ENCODE data around the gene YES1.
A peak's percentile ranks its signal among the peaks of the same experiment; 100 is the strongest.

Gene YES1

DNA sequence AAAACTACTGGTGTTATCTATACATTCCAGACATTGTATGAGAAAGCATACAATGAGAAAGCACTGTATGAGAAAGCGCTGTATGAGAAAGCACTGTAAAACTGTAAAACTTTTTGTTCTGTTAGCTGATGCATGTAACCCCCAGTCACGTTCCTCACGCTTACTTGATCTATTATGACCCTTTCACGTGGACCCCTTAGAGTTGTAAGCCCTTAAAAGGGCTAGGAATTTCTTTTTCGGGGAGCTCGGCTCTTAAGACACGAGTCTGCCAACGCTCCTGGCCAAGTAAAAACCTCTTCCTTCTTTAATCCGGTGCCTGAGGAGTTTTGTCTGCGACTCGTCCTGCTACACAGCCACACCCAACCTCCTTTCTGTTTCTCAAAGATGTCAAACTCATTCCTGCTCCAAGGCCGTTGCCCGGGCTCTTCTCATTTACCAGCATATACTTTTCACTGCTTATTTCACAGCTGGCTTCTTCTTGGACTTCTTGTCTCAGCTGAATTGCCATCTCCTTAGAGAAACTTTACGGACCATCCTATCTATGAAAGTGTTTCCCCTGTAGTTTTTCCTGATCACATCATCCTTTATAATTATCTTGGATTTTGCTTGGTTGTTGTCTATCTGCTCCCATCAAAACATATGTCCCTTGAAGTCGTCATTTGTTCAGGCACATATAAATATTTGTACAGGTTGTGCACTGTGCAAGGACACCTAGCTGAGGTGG, 29.8 kb upstream of the YES1 start:
- Histone ChIP-seq H3K4me1 (ENCODE audit: insufficient read depth, insufficient read length) (no peaks in the 10 kb centered on the region), H3K9me3 (ENCODE audit: insufficient read depth, low read length) (no peaks in the 10 kb centered on the region), H3K27me3 (ENCODE audit: insufficient read depth, insufficient read length) (peaks cover 14% of the 10 kb centered on the region), H3K9ac (ENCODE audit: insufficient read length, low read depth) (no peak overlapping the region), H3K4me3 (ENCODE audit: insufficient read length, low read depth) (no peak overlapping the region), H3K36me3 (ENCODE audit: insufficient read depth, insufficient read length, low read length) (no peaks in the 10 kb centered on the region)
- no peak for DNase-seq (ENCODE audit: low read depth, low spot score)
- TF ChIP-seq YY1 (IDR thresholded peaks at IDR 0.05; ENCODE audit: insufficient read depth, insufficient read length) = no peak
- TF ChIP-seq ZNF274 (IDR thresholded peaks at IDR 0.05; ENCODE audit: low read depth, low read length) = no peak
- TF ChIP-seq SUZ12 (IDR thresholded peaks at IDR 0.05; ENCODE audit: extremely low read depth, insufficient read depth, insufficient read length) = no peak

DNA sequence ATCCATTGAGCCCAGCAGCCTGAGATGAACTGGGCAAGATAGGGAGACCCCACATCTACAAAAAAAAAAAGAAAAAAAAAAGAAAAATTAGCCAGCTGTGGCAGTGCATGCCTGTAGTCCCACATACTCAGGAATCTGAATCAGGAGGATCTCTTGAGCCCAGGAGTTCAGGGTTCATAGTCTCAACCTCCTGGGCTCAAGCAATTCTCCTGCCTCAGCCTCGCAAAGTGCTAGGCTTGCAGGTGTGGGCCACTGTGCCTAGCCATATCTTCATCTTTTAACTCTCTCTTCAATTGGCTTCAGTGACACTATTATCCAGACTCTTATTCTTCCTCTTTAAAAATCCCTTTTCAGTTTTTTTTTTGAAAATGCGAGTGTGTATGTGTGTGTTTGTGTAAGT, 28.5 kb upstream of the YES1 start:
- DNase-seq (ENCODE audit: low read depth, low spot score) = no peak
- Histone ChIP-seq H3K36me3 (ENCODE audit: insufficient read depth, insufficient read length, low read length) (no peaks in the 10 kb centered on the region), H3K9ac (ENCODE audit: insufficient read length, low read depth) (no peak overlapping the region), H3K4me3 (ENCODE audit: insufficient read length, low read depth) (no peak overlapping the region), H3K27me3 (ENCODE audit: insufficient read depth, insufficient read length) (peaks cover 14% of the 10 kb centered on the region), H3K4me1 (ENCODE audit: insufficient read depth, insufficient read length) (no peaks in the 10 kb centered on the region), H3K9me3 (ENCODE audit: insufficient read depth, low read length) (no peaks in the 10 kb centered on the region)
- TF ChIP-seq SUZ12 (IDR thresholded peaks at IDR 0.05; ENCODE audit: extremely low read depth, insufficient read depth, insufficient read length) = no peak
- no peak for TF ChIP-seq ZNF274 (IDR thresholded peaks at IDR 0.05; ENCODE audit: low read depth, low read length)
- TF ChIP-seq YY1 (IDR thresholded peaks at IDR 0.05; ENCODE audit: insufficient read depth, insufficient read length) = no peak

DNA sequence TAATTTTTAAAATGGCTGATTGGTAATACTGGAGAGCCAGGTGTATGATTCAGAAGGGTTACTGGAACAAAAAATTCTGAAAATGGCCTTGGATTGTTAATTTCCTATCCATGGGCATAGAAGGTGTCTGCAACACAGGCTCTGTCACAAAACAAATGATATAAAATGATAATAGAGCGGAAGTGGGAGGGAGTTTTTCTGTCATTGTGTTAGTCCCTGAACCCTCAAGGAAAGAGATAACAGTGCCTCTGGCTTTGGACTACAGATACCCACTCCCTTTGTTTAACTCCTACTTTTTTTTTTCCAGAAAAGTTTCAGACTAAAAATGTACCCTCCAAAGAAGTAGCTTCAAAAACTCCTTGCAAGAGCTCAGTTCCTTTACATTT, 28.0 kb upstream of the YES1 start:
- no peak for DNase-seq (ENCODE audit: low read depth, low spot score)
- Histone ChIP-seq H3K9me3 (ENCODE audit: insufficient read depth, low read length) (no peaks in the 10 kb centered on the region), H3K27me3 (ENCODE audit: insufficient read depth, insufficient read length) (peaks cover 14% of the 10 kb centered on the region), H3K36me3 (ENCODE audit: insufficient read depth, insufficient read length, low read length) (no peaks in the 10 kb centered on the region), H3K4me3 (ENCODE audit: insufficient read length, low read depth) (no peak overlapping the region), H3K9ac (ENCODE audit: insufficient read length, low read depth) (no peak overlapping the region), H3K4me1 (ENCODE audit: insufficient read depth, insufficient read length) (no peaks in the 10 kb centered on the region)
- TF ChIP-seq YY1 (IDR thresholded peaks at IDR 0.05; ENCODE audit: insufficient read depth, insufficient read length) = no peak
- no peak for TF ChIP-seq SUZ12 (IDR thresholded peaks at IDR 0.05; ENCODE audit: extremely low read depth, insufficient read depth, insufficient read length)
- no peak for TF ChIP-seq ZNF274 (IDR thresholded peaks at IDR 0.05; ENCODE audit: low read depth, low read length)

DNA sequence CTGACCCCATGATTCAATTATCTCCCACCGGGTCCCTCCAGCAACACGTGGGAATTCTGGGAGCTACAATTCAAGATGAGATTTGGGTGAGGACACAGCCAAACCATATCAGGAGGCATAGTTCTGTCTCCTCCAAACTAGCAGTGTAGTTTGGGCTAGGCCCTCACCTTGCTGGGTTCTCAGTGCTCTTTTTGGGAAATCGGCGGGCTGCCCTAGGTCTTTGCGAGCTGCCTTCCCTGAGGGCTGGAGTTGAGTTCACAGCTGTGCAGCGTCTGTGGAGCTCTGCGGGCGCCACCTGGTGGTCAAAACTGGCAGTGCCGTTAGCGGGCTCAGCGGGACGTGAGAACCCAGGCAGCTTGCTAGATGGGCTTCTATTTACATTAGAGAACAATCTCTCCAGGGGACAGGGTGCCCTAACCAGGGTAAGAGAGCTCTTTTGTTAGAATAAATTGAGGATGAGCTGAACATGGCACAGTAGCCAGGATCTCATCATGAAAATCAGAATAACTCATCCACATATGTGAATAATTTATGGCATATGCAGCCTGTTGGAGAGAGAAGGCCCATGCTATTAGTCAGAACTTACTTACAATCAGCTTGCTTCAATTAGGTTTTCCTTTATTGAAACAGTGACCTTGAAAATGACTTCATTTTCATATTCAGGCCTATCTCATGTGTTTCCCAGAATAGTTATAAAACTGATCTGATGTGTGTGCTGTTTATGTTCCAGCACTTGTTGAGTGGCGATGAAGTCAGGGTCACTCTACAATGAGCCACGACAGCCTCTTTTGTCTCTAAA, 27.4 kb upstream of the YES1 start:
- peak; percentile 71 for DNase-seq (ENCODE audit: low read depth, low spot score)

DNA sequence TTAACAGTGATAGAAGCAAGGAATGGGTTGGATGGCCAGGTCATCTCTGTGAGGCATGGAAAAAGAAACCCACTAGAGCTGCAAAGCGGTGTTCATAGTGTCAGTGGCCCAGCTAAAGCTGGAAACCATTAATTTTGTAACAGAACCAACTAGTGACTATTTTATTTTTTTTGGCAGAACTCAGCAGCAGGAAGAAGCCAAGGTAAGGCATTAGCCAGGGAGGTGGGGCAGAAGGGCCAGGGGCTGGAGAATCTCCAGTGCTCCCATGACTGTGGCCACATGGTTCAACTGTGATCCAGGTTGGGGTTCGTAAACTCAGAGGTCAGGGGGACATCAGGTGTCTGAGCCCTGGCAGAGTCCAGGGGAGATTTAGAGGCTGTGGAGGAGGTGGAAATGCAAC, 25.9 kb upstream of the YES1 start:
- Histone ChIP-seq H3K9ac (ENCODE audit: insufficient read length, low read depth) (no peak overlapping the region), H3K36me3 (ENCODE audit: insufficient read depth, insufficient read length, low read length) (no peaks in the 10 kb centered on the region), H3K27me3 (ENCODE audit: insufficient read depth, insufficient read length) (peaks cover 14% of the 10 kb centered on the region), H3K9me3 (ENCODE audit: insufficient read depth, low read length) (no peaks in the 10 kb centered on the region), H3K4me3 (ENCODE audit: insufficient read length, low read depth) (no peak overlapping the region), H3K4me1 (ENCODE audit: insufficient read depth, insufficient read length) (no peaks in the 10 kb centered on the region)
- DNase-seq (ENCODE audit: low read depth, low spot score) = no peak
- TF ChIP-seq SUZ12 (IDR thresholded peaks at IDR 0.05; ENCODE audit: extremely low read depth, insufficient read depth, insufficient read length) = no peak
- no peak for TF ChIP-seq YY1 (IDR thresholded peaks at IDR 0.05; ENCODE audit: insufficient read depth, insufficient read length)
- no peak for TF ChIP-seq ZNF274 (IDR thresholded peaks at IDR 0.05; ENCODE audit: low read depth, low read length)

More for the DNA sequence above, 27.4 kb upstream of the YES1 start:
- no peak overlapping the region for H3K9ac ChIP-seq (ENCODE audit: insufficient read length, low read depth)
- H3K4me1 ChIP-seq (ENCODE audit: insufficient read depth, insufficient read length) = no peaks in the 10 kb centered on the region
- no peaks in the 10 kb centered on the region for H3K36me3 ChIP-seq (ENCODE audit: insufficient read depth, insufficient read length, low read length)
- H3K27me3 ChIP-seq (ENCODE audit: insufficient read depth, insufficient read length) = peaks cover 14% of the 10 kb centered on the region
- H3K9me3 ChIP-seq (ENCODE audit: insufficient read depth, low read length) = no peaks in the 10 kb centered on the region
- no peak for TF ChIP-seq ZNF274 (IDR thresholded peaks at IDR 0.05; ENCODE audit: low read depth, low read length)
- TF ChIP-seq YY1 (IDR thresholded peaks at IDR 0.05; ENCODE audit: insufficient read depth, insufficient read length) = no peak
- TF ChIP-seq SUZ12 (IDR thresholded peaks at IDR 0.05; ENCODE audit: extremely low read depth, insufficient read depth, insufficient read length) = no peak
- no peak overlapping the region for H3K4me3 ChIP-seq (ENCODE audit: insufficient read length, low read depth)

DNA sequence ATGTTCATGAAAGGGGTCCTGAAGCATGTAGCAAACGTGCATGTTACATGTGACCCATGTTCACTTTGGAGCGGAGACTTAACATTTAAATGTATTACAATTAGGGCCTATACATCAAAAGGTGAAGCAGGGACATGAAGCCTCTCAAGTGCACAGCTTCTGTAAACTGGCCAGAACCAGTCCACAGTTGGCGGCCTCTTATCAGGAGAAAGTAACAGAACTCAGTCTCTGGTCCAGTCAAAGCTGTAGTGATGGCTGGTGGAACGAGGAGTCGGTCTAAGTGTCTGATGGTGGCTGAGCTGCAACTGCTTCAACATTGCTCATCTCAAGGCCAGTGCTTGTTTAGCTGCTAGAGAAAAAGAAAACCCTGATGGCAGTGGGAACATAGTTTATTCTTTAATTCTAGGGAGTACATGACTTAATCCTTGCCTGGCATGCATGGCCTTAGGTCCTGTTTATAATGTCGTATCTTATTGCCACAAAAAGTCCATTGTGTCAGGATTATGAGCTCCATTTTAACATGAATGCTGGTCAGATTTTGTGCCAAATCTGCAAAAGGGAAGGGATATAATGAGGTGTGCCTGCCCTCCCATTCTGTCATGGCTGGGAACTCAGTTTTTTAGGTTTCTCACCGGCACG, 22.2 kb upstream of the YES1 start:
- no peaks in the 10 kb centered on the region for H3K36me3 ChIP-seq (ENCODE audit: insufficient read depth, insufficient read length, low read length)
- no peaks in the 10 kb centered on the region for H3K9me3 ChIP-seq (ENCODE audit: insufficient read depth, low read length)
- no peak overlapping the region for H3K9ac ChIP-seq (ENCODE audit: insufficient read length, low read depth)
- no peak for DNase-seq (ENCODE audit: low read depth, low spot score)
- H3K27me3 ChIP-seq (ENCODE audit: insufficient read depth, insufficient read length) = peaks cover 5% of the 10 kb centered on the region
- no peak overlapping the region for H3K4me3 ChIP-seq (ENCODE audit: insufficient read length, low read depth)
- TF ChIP-seq SUZ12 (IDR thresholded peaks at IDR 0.05; ENCODE audit: extremely low read depth, insufficient read depth, insufficient read length) = no peak
- no peak for TF ChIP-seq YY1 (IDR thresholded peaks at IDR 0.05; ENCODE audit: insufficient read depth, insufficient read length)
- TF ChIP-seq ZNF274 (IDR thresholded peaks at IDR 0.05; ENCODE audit: low read depth, low read length) = no peak
- no peaks in the 10 kb centered on the region for H3K4me1 ChIP-seq (ENCODE audit: insufficient read depth, insufficient read length)

DNA sequence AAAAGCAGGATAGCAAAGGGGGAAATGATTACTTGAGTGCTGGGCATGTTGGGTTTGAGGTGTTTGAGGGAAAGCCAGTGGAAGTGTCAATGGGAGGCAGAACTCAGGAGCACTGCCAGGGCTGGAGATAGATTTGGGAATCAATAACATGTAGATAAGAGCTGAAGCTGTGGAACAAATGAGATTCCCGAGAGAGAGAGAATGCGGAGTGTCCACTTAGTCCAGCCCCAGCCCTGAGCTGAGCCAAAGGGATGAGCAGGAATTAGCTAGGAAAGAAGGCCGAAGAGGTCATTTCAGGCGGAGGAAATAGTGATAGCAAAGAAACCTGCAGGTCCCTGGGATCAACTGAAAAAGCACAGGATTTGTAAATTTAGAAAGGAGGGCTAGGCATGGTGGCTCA, 21.2 kb upstream of the YES1 start:
- no peak overlapping the region for H3K4me3 ChIP-seq (ENCODE audit: insufficient read length, low read depth)
- H3K36me3 ChIP-seq (ENCODE audit: insufficient read depth, insufficient read length, low read length) = no peaks in the 10 kb centered on the region
- TF ChIP-seq YY1 (IDR thresholded peaks at IDR 0.05; ENCODE audit: insufficient read depth, insufficient read length) (no peak), SUZ12 (IDR thresholded peaks at IDR 0.05; ENCODE audit: extremely low read depth, insufficient read depth, insufficient read length) (no peak), ZNF274 (IDR thresholded peaks at IDR 0.05; ENCODE audit: low read depth, low read length) (no peak)
- DNase-seq (ENCODE audit: low read depth, low spot score) = no peak
- no peaks in the 10 kb centered on the region for H3K9me3 ChIP-seq (ENCODE audit: insufficient read depth, low read length)
- H3K9ac ChIP-seq (ENCODE audit: insufficient read length, low read depth) = no peak overlapping the region
- no peaks in the 10 kb centered on the region for H3K4me1 ChIP-seq (ENCODE audit: insufficient read depth, insufficient read length)
- H3K27me3 ChIP-seq (ENCODE audit: insufficient read depth, insufficient read length) = peaks cover 5% of the 10 kb centered on the region
